ENCODE data around the gene RIMBP2.

RIMBP2 gene

GRCh38 chr12:130433834-130434233 lies 282.3 kb downstream of the RIMBP2 start:
- DNase-seq (ENCODE audit: low spot score in 2 of 2) (no peak), ATAC-seq (ENCODE audit: low read depth) (no peak)
- Mint-ChIP-seq H3K27me3 (no peaks in the 10 kb centered on the region), H3K4me1 (no peaks in the 10 kb centered on the region), H3K4me3 (no peak overlapping the region), H3K27ac (no peak overlapping the region), H3K9me3 (peaks cover under 1% of the 10 kb centered on the region), H3K36me3 (no peaks in the 10 kb centered on the region)

DNA sequence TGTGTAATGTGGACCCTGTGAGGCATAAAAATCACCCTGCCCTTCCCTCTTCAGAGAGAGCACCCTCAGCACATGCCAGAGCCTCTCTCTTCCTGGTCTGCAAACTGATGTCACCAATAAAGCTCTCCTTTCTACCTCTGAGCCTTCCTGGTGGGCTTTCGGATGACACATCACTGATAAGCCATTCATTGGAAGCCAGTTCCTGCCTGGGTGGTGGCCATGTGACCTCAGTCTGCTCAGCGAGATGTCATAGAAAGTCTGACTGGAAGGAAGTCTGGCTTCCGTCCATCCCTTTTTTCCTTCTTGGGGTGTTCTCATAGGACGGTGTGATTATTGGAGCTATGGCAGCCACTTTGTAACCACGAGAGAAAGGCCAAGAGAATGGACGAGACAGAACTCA lies 282.7 kb downstream of the RIMBP2 start:
- Mint-ChIP-seq H3K27ac (no peak overlapping the region), H3K4me3 (no peak overlapping the region), H3K36me3 (no peaks in the 10 kb centered on the region), H3K27me3 (no peaks in the 10 kb centered on the region), H3K9me3 (no peaks in the 10 kb centered on the region), H3K4me1 (no peaks in the 10 kb centered on the region)
- DNase-seq (ENCODE audit: low spot score in 2 of 2) (no peak), ATAC-seq (ENCODE audit: low read depth) (no peak)

- Mint-ChIP-seq H3K36me3 (no peaks in the 10 kb centered on the region), H3K27ac (no peak overlapping the region), H3K4me3 (no peak overlapping the region), H3K27me3 (no peaks in the 10 kb centered on the region), H3K4me1 (no peaks in the 10 kb centered on the region), H3K9me3 (no peaks in the 10 kb centered on the region)
- DNase-seq (ENCODE audit: low spot score in 2 of 2) = no peak
- no peak for ATAC-seq (ENCODE audit: low read depth)
These were observed 284.9 kb downstream of the RIMBP2 start for GRCh38 chr12:130431176-130431575.

GRCh38 chr12:130429656-130430505 lies 286.2 kb downstream of the RIMBP2 start:
- H3K4me1 Mint-ChIP-seq = no peaks in the 10 kb centered on the region
- no peaks in the 10 kb centered on the region for H3K36me3 Mint-ChIP-seq
- no peaks in the 10 kb centered on the region for H3K9me3 Mint-ChIP-seq
- H3K27ac Mint-ChIP-seq = no peak overlapping the region
- no peaks in the 10 kb centered on the region for H3K27me3 Mint-ChIP-seq
- no peak overlapping the region for H3K4me3 Mint-ChIP-seq
- DNase-seq (ENCODE audit: low spot score in 2 of 2) (no peak), ATAC-seq (ENCODE audit: low read depth) (no peak)

DNA sequence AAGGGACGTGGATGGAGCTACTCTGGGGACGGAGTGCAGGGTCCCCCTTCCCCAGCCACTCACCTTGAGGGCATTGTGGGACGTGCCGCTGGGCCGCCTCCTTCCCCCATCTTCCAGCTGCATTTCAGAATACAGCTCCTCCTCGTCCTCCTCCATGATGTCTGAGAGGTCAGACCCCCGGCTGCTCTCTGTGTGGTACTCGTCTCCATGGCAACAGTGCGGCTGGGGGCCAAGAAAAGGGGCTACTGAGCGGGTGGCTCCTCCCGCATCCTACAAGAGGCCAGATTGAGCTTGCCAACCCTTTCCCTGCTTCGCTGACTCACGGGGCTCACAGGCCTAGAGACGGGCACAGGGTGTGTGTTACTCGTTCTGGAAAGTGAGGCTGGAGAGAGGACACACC lies 288.0 kb downstream of the RIMBP2 start:
- H3K27me3 Mint-ChIP-seq = no peaks in the 10 kb centered on the region
- no peak for DNase-seq (ENCODE audit: low spot score in 2 of 2)

GRCh38 chr12:130427381-130427887 lies 288.7 kb downstream of the RIMBP2 start:
- no peaks in the 10 kb centered on the region for H3K36me3 Mint-ChIP-seq
- no peak overlapping the region for H3K27ac Mint-ChIP-seq
- DNase-seq (ENCODE audit: low spot score in 2 of 2) (no peak), ATAC-seq (ENCODE audit: low read depth) (no peak)
- H3K9me3 Mint-ChIP-seq = no peaks in the 10 kb centered on the region
- H3K4me3 Mint-ChIP-seq = no peak overlapping the region
- H3K4me1 Mint-ChIP-seq = no peaks in the 10 kb centered on the region
- H3K27me3 Mint-ChIP-seq = no peaks in the 10 kb centered on the region

More for the DNA sequence above, 288.0 kb downstream of the RIMBP2 start:
- no peak for ATAC-seq (ENCODE audit: low read depth)
- Mint-ChIP-seq H3K36me3 (no peaks in the 10 kb centered on the region), H3K27ac (no peak overlapping the region), H3K9me3 (no peaks in the 10 kb centered on the region), H3K4me3 (no peak overlapping the region), H3K4me1 (no peaks in the 10 kb centered on the region)

GRCh38 chr12:130425698-130426245 lies 290.3 kb downstream of the RIMBP2 start:
- Mint-ChIP-seq H3K4me3 (no peak overlapping the region), H3K4me1 (no peaks in the 10 kb centered on the region), H3K27ac (no peak overlapping the region), H3K36me3 (no peaks in the 10 kb centered on the region), H3K9me3 (no peaks in the 10 kb centered on the region), H3K27me3 (no peaks in the 10 kb centered on the region)
- ATAC-seq (ENCODE audit: low read depth) (no peak), DNase-seq (ENCODE audit: low spot score in 2 of 2) (no peak)

- no peaks in the 10 kb centered on the region for H3K36me3 Mint-ChIP-seq
- DNase-seq (ENCODE audit: low spot score in 2 of 2) = no peak
These were observed 291.0 kb downstream of the RIMBP2 start for GRCh38 chr12:130424858-130425697.

GRCh38 chr12:130423991-130424857 lies 291.9 kb downstream of the RIMBP2 start:
- Mint-ChIP-seq H3K27ac (no peak overlapping the region), H3K9me3 (no peaks in the 10 kb centered on the region), H3K36me3 (no peaks in the 10 kb centered on the region), H3K27me3 (no peaks in the 10 kb centered on the region), H3K4me1 (no peaks in the 10 kb centered on the region), H3K4me3 (no peak overlapping the region)
- ATAC-seq (ENCODE audit: low read depth) = no peak
- no peak for DNase-seq (ENCODE audit: low spot score in 2 of 2)

More at GRCh38 chr12:130424858-130425697, 291.0 kb downstream of the RIMBP2 start:
- ATAC-seq (ENCODE audit: low read depth) = no peak
- H3K9me3 Mint-ChIP-seq = no peaks in the 10 kb centered on the region
- no peak overlapping the region for H3K4me3 Mint-ChIP-seq
- H3K27ac Mint-ChIP-seq = no peak overlapping the region
- no peaks in the 10 kb centered on the region for H3K4me1 Mint-ChIP-seq
- H3K27me3 Mint-ChIP-seq = no peaks in the 10 kb centered on the region

DNA sequence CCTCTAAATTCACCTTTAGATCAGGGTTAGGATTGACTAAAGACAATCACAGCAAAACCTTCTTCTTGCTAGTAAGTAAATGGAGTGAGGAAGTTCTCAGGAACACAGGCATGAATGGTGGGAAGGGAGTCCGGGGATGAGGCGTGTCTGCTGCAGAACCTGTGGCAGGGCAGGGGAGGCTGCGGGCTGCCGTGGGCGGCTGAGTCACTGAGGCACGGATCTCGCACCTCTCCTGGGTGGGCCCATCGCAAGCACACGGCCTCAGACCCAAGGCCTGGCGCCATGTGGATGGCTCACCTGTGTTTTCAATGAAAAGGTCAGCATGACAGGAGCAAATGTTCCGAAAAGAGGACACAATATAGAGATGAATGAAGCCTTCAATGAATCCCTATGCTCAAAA lies 293.0 kb downstream of the RIMBP2 start:
- no peaks in the 10 kb centered on the region for H3K4me1 Mint-ChIP-seq
- DNase-seq (ENCODE audit: low spot score in 2 of 2) (no peak), ATAC-seq (ENCODE audit: low read depth) (no peak)
- H3K9me3 Mint-ChIP-seq = no peaks in the 10 kb centered on the region
- no peak overlapping the region for H3K27ac Mint-ChIP-seq
- H3K27me3 Mint-ChIP-seq = no peaks in the 10 kb centered on the region
- no peaks in the 10 kb centered on the region for H3K36me3 Mint-ChIP-seq
- H3K4me3 Mint-ChIP-seq = no peak overlapping the region

DNA sequence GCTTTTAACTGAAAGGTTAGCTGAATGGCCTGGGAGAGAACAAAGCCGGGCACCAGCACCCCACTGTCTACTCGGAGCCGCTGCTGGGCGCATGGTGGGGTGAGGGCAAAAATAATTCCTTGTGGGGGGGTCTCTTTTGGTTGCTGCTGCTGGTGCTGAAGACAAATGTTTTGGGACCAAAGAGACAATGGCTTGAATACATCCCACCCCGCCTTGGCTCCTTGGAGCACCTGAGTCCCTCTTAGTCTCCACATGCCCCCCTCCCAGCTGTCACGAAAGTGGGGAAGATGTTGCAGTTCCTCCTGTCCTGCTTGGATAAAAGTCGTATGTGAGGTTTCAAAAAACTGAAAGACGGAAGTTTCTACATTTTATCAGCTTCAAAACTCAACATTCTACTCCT lies 293.4 kb downstream of the RIMBP2 start:
- Mint-ChIP-seq H3K9me3 (no peaks in the 10 kb centered on the region), H3K4me3 (no peak overlapping the region), H3K27me3 (no peaks in the 10 kb centered on the region), H3K27ac (no peak overlapping the region), H3K4me1 (no peaks in the 10 kb centered on the region), H3K36me3 (no peaks in the 10 kb centered on the region)
- DNase-seq (ENCODE audit: low spot score in 2 of 2) (no peak), ATAC-seq (ENCODE audit: low read depth) (no peak)

DNA sequence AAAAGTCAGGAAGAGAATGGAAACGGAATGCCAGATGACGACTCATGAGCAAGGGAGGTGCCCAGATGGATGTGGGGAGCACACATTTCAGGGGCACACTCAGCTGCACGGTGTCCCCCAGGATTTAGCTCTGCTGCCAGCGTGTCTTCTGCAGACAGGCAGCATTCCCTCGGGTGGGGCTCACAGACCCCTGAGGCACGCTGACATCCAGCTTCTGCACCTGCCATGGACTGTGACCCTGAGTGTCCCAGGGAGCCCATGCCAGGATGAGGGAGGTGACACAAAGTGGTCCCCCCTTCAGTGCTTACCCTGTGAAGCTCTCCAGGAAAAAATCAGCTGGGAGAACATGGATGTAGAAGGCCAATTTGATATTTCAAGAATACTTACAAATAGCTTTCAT lies 294.2 kb downstream of the RIMBP2 start:
- no peaks in the 10 kb centered on the region for H3K9me3 Mint-ChIP-seq
- no peaks in the 10 kb centered on the region for H3K4me1 Mint-ChIP-seq
- no peak for ATAC-seq (ENCODE audit: low read depth)
- no peak overlapping the region for H3K27ac Mint-ChIP-seq
- DNase-seq (ENCODE audit: low spot score in 2 of 2) = no peak
- H3K27me3 Mint-ChIP-seq = no peaks in the 10 kb centered on the region
- no peaks in the 10 kb centered on the region for H3K36me3 Mint-ChIP-seq
- no peak overlapping the region for H3K4me3 Mint-ChIP-seq

DNA sequence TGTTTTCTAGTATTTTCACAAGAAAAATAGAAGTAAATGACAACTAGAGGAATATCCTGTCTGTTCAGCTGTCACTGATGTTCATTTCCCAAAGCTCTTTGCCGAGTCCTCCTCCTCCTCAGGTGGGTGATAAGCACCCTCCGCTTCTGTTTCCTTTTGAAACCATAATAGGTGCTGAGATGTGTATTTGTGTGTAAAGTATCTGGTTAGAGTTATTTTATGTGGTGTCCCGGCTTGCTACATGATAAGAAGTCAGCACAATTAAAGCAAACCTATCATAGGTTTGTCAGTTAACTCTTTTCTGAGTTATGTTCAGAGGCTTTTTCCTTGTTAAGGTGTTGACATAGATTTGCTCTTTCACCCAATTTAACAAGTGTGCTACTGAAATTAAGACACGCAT lies 296.0 kb downstream of the RIMBP2 start:
- Mint-ChIP-seq H3K9me3 (no peaks in the 10 kb centered on the region), H3K36me3 (no peaks in the 10 kb centered on the region), H3K27me3 (no peaks in the 10 kb centered on the region), H3K4me3 (no peak overlapping the region), H3K27ac (no peak overlapping the region), H3K4me1 (no peaks in the 10 kb centered on the region)
- DNase-seq (ENCODE audit: low spot score in 2 of 2) (no peak), ATAC-seq (ENCODE audit: low read depth) (no peak)
